Left colon (tissue), 2 donors: ENCODE measurements around the gene DENND1B. TPM values are rescaled to one million over a fixed set of nuclear protein-coding genes. Genes with fewer than 3 reads are reported as not detected.

ENCODE experiments used
- ATAC-seq: fragments of 200-7000 bp; cut with Tn5 transposase; one replicate; pipeline ENCODE4 v1.9.1; 2020; ENCODE audit warnings: mild to moderate bottlenecking, moderate library complexity
- DNase-seq, 2 donors: peaks; one replicate each; pipeline ENCODE4 v3.0.0-alpha.2; 2020
- intact Hi-C, 2 donors: fragments of 100-400 bp; cut with DNase I in 1 of 2; cut with micrococcal nuclease in 1 of 2; formaldehyde crosslinking; loops; one replicate each; pipeline versions ENCODE4 v1.11.2 to v1.14.0; 2022; cut with DNase I, micrococcal nuclease
- total RNA-seq, 2 donors: library from RNA; stranded (reverse); fragmentation: NEBNext Ultra II Directional; extraction: Animal tissue kit (Norgen Biotek cat#: 25700); gene quantifications; one replicate each; pipeline ENCODE4 v1.2.1, GENCODE V29; 2021
- donor health status: DM: no; HTN: no; CAD: no.
- donor health status: DM: yes; HTN: yes; CAD: no.

DENND1B gene
- total RNA-seq, 2 donors from 2014 or later, result 37.2 to 40.0 TPM

DNA sequence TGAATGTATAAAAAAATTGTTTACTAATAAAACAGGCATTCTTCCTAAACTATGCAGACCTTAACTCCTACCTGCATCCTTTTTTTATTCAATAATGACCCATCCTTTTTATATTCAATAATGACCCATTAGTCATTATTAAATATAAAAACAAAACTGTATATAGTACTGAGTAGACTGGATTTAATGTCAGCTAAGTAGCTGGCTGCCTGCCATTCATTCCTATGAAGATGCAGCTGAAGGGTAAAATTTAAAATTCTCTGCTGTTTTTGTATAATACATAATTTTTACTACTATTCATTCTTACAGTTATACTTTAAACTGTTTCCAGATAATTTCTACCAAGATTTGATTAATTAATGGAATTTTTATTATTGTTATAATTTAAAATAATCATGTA is 79.3 kb downstream of the DENND1B start:
- no peak for ATAC-seq
- intact Hi-C loops, result no loop called here
- DNase-seq, result no peak

DNA sequence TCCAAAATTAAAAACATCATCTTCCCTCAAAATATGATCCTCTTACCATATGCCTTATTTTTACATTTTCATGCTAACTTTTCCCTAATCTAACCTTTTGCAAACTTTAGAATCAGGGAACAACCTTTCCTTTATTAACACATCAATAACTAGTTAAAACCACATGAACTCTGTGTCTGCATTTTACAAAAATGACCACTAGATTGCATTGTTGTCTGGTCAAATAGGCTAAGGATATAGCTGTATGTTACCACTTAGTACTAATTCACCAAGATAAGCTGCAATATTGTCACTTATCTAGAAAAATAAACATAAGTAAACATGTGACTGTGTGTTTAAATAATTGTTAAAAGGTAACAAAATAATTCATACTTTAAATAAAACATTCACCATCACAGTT is 82.3 kb downstream of the DENND1B start:
- DNase-seq, result no peak
- ATAC-seq, result peak; percentile 50
- intact Hi-C loops, result no loop called here

DNA sequence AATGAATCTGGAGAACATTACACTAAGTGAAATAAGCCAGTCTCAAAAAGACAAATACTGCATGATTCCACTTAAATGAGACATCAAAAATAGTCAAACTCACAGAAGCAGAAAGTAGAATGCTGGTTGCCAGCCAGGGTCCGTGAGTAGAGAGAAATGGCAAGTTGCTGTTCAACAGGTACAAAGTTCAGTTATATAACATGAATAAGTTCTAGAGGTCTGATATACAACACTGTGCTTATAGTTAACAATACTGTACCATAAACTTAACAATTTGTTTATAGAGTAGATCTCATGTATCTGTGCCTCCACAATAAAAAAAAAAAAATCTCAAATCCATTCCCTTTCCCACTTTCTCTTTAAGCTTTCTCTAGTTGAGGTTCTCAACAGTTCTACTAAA is 83.5 kb downstream of the DENND1B start:
- DNase-seq, result peak; percentile 33 to 38
- peak; percentile 98 for ATAC-seq
- intact Hi-C loops, result no loop called here

DNA sequence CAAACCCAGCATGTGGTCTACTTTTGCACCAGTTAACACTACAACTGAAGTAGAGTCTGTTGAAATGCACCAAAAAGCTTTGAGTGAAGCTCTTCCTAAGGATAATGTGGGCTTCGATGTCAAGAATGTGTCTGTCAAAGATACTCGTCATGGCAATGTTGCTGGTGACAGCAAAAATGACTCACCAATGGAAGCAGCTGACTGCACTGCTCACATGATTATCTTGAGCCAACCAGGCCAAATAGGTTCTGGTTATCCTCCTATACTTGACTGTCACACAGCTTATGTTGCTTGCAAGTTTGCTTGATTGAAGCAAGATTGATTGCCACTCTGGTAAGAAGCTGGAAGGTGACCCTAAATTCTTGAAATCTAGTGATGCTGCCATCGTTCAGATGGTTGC is 85.2 kb downstream of the DENND1B start:
- no peak for ATAC-seq
- intact Hi-C loops, result no loop called here

DNA sequence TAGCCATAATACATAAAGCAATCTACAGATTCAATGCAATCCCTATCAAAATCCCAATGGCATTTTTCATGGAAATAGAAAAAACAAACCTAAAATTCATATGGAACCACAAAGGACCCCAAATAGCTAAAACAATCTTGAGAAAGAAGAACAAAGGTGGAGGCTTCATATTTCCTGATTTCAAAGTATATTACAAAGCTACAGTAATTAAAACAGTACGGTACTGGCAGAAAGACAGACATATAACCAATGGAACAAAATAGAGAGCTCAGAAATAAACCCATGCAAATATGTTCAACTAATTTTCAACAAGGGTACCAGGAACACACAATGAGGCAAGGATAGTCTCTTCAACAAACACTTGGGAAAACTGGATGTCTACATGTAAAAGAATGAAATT is 87.0 kb downstream of the DENND1B start:
- DNase-seq, result no peak
- intact Hi-C loops, result no loop called here
- no peak for ATAC-seq

More for the DNA sequence above, 85.2 kb downstream of the DENND1B start:
- no peak for DNase-seq

DNA sequence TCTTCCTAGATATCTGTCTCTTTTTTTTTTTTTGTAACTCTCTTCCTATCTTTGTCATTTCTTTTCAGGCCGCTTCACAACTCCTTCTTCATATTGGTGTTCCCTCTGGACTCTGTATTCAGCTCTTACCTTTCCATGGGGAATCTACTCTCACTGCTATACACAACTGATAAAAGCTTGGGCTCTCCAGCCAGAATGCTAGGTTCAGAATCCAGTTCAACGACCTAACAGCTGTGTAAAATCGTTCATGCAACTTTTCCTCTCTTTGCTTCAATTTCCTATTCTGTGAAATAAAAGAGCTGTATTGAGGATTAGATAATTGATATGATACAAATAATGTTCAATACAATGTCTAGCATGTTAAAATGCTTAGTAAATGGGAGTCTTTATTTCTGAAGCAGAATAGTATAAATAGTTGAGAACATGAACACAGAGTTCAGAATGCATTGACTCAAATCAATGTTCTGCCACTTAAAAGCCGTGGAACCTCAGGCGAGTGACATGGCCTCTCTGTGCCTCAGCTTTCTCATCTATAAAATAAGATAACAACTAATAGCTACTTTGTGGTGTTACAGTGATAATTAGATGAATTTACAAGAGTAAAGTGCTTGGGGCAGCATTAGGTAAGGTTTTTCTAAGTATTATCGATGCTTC is 88.5 kb downstream of the DENND1B start:
- ATAC-seq, result no peak
- DNase-seq, result no peak
- intact Hi-C loops, result no loop called here

DNA sequence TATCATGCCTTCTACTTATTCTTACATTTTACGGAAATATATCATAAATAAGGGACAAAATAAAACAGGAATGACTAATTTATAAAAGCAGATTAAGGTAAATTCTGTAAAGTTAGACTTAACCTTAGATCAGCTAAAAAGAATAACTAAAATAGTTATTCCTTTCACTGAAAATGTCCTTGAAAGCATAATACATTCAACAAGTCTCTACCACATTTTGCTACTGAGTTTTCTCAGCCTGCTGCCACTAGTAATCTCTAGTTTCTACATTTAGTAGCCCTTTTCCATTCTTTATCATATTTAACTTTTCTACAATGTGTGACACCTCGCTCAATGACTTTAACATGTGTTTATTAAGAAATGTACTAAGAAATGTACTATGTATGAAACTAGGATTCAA is 89.0 kb downstream of the DENND1B start:
- DNase-seq, result no peak

DNA sequence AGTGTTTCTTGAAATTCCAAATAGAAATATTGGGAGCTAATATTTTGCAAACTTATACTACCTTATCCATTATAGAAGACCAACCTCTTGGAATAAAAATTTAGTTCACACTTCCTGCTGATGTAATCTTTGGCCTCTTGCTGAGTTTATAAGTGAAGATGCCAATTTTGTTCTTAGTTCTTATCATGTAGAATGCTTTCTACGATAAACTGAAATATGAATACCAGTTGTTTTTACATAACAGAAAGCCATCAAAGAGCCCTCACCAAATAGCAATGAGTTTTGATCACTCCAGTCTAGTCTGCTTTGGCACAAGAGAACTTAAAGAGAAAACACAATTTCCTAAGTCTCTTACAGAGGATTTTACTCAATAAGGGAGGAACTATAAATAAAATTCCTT is 89.5 kb downstream of the DENND1B start:
- DNase-seq (no peak), ATAC-seq (no peak)
- intact Hi-C loops, result no loop called here

More for the DNA sequence above, 89.0 kb downstream of the DENND1B start:
- no peak for ATAC-seq
- intact Hi-C loops, result no loop called here

DNA sequence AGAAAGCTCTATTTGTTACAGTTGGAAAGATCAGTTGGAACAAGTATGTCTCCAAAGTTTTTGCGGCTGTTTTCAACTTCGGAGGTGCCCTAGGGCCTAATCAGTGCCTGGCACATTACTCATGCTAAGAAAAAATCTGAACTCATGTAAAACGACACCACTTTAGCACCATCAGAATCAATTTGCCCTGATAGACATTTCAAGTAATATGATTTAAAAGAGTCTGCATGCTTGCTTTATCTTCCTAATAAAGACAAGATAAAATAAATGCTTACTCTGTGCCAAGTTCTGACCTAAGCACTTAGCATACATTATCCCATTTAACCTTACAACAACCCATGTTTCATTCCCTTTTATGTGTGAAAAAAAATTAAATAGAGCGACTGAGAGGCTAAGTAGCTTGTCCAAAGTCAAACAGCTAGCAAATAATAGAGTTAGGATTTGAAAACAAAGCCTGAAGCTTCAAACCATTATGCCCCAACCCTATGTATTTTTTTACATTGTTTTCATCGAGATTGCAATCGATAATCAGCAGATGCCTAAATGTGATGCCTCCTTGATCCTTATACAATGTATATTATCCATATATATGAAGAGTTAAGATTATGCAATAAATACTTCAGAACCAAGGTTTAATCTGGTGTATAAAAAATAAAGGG is 91.3 kb downstream of the DENND1B start:
- no peak for DNase-seq
- intact Hi-C loops, result no loop called here
- ATAC-seq, result no peak

DNA sequence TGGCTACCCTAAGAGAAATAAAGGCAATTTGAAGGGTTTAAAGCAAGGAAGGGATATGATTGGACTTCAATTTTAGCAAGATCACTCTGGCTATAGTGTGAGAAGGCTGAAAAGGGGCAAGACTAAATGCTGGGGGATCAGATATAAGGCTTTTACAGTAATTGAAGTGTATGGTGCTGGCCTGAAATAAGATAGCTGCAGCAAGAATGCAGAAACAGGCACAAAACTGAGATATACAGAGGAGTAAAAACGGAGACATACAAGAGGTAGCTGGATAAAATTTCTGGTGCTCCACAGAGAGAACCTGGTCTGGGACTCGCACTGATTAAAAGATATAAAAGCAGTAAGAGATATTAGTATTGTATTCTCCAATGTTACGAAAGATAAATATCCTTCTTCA is 92.0 kb downstream of the DENND1B start:
- DNase-seq (no peak), ATAC-seq (no peak)
- intact Hi-C loops, result no loop called here

DNA sequence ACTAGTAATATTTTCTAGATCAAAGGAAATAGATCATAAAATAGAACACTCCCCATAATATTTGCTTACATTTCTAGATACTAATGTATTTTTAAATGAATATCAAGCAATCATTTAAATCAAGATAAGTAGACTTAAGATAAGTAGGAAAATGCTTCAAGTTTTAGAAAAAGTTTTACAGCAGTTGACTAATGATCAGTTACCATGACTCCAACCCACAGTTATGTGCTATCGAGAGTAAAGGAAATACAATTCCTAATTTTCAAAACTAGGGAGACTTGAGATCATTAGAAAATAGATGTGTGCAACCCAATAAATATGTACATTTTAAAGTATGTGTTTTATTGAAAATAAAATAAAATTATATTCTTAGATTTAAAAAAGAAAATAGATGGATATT is 95.0 kb downstream of the DENND1B start:
- intact Hi-C loops, result no loop called here
- ATAC-seq, result no peak
- no peak for DNase-seq

DNA sequence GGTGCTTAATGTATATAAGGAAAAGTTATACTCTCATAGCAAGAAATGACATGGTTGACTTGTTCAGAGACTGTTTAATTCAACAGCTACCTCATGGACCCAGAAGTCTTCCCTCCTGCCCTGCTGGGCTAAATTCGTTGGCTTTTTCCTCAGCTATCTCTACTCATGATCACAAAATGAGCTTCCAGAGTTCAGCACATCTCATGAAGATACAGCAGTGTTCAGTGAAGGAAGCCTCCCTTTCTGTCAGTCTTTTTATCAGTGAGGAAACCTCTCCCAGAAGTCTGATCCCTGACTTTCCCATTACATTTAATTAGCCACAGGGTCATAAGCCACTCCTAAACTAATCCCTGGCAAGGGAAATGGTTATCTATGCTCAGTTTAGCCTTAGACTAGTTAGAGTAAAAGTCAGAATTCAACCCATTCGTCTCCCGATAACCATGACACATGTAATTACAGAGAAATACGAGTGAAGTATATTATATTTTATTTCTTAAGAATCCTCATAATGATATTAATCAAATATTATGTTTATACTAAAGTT is 97.5 kb downstream of the DENND1B start:
- no peak for ATAC-seq

DNA sequence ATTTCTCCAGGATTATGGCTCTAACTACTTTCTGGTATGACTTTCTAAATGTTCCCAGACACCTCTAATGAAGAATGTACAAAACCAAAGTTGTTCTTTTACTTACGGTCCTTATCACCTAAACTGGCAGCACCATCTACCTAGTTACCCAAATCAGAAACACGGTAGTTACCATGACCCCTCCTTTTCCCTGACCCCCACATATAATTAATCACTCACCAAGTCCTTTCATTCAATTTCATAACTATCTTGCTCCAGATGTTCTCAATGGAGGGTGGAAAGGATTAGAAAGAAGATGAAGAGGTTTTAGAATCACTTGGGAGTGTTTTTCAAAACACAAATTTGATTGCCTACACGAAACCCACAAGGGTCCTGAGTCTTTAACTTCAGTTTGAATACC is 98.0 kb downstream of the DENND1B start:
- intact Hi-C loops, result no loop called here
- no peak for DNase-seq
- no peak for ATAC-seq

More for the DNA sequence above, 97.5 kb downstream of the DENND1B start:
- intact Hi-C loops, result no loop called here
- no peak for DNase-seq

DNA sequence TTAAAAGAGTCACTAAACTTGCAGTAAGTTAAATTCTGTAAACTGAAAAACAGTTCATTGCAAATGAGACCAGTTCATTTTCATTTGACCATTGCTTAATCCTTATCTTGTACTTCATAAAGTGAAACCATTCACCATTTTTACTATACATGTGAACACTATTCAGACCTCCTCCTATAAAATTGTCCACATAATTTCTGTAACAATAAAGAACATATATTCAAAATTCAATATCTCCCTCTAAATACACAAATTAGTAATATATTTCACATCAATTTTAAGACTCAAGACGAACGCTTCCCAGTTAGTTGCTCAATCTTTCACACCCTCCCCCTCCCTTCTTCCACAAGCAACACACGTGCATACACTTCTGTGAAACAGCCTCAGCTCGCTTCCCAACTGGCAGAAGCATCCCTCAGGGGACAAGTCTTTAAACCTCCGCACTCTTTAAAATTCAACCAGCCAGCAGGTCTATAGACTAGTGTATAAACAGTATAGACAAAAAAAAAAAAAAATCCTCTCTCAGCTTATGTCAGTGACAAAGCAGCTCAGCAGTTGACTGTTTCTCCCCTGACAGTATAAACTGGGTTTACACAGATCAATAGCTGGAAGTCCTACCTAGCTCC is 99.6 kb downstream of the DENND1B start:
- DNase-seq (peak; percentile 9 to 25), ATAC-seq (peak; percentile 81)
- intact Hi-C loops, result no loop called here

DNA sequence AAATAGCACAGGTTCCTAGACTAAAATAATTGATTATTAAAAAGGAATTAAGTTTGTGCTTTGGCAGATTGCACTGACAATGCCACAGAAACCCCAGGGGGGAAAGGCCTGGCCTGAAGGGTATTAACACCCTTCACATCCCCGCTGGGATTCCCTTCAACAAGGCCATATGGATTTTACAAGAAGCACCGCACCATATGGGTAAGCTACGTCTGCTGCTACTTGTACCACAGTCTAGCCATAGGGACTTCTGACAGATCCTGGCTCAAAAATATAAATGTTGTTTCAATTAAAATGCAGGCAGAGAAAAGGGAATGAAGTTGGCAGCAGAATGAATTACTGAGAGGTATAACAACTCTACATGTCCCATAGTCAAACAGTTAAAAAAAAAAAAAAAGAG is 101.0 kb downstream of the DENND1B start:
- DNase-seq, result no peak
- ATAC-seq, result no peak
- intact Hi-C loops, result no loop called here

DNA sequence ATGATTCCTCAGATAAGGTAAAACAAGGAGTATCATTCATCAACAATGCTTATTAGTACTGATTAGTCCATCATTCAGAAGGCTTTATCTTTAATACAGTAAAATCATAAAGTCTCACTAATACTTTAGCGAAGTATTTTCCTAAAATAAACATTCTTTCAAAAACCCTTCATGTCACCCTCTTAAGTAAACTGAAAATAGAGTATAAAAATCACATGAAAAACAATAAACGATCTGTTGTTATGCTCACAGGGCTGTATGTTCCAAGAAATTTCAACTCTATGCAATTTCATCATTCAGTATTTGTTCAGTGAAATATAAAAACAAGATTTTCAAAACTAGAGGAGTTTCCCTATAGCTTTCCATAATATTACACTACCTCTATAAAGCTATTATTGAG is 102.0 kb downstream of the DENND1B start:
- ATAC-seq (no peak), DNase-seq (no peak)
- intact Hi-C loops, result no loop called here

DNA sequence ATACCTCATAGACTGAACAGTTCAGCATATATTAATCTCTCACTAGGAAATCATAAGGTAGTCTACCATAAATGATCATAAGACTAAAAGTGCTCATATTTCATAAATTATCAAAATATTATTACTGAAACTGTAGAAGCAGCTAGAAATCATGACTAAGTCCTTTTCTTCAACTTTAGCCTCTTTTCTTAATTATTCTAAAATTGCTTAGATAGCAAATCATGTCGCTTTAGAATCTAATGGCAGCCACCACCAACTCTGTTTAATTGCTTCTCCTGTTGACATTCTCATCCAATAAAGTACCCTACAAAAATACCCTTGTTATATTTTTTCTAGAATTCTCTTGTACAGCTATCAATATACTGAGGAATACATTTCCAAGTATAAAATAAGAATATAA is 102.9 kb downstream of the DENND1B start:
- ATAC-seq (no peak), DNase-seq (no peak)
- intact Hi-C loops, result no loop called here

DNA sequence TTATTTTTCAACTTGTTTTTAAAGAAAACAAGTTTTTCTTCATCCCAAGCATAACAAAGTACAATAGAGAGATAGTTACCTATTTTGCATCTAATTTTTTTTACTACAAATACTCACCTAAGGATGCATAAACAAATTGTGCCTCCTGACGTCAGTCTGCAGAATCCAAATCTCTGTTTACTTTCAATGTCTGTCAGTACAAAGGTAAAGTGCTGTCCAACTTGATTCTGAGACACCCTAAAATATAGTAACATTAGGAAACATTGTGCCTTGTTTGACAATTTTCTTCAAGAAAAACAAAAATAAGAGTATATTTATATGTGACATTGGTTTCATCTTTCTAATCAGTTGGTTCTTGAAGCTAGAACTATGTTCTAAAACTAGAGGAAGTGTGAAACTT is 103.4 kb downstream of the DENND1B start:
- ATAC-seq (no peak), DNase-seq (no peak)
- intact Hi-C loops, result no loop called here

DNA sequence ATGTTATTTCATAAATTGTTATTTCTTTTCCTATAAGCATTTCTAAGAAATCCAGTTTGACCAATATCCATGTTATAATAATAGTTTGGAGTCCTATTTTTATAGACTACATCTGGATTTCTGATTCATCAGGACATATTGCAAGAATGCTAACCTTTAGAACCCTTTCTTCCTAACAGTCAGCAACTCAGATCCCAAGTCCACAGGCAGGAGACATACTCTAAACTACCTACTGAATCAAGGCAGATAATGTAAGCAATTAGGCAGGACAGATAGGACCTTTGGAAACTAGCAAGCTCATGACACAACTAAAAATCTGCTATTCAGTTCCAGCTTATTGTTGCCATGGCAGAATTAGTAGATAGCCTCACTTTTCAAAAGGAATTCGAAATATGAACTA is 104.1 kb downstream of the DENND1B start:
- intact Hi-C loops, result no loop called here
- ATAC-seq, result no peak
- DNase-seq, result no peak

DNA sequence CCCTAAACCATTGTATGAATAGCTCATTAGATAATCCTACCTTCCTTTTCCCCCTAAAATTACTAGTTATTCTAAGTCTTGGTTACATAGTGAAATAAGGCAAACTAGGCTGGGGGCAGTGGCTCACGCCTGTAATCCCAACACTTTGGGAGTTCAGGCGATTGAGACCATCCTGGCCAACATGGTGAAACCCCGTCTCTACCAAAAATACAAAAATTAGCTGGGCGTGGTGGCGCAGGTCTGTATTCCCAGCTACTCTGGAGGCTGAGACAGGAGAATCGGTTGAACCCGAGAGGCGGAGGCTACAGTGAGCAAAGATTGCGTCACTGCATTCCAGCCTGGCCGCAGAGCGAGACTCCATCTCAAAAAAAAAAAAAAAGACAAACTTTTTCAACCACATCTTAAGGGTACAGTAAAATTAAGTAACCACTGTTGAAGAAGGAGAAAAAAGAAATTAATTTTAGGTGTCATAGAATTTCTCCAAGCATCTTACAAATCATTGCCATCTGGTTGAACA is 108.5 kb downstream of the DENND1B start:
- DNase-seq, result no peak
- intact Hi-C loops, result no loop called here
- no peak for ATAC-seq
